GM19035 (cell line): Measurements from ENCODE around the gene HDAC4.

Experiments
- ATAC-seq: cut with Tn5 transposase; IDR thresholded peaks from one replicate; pipeline ENCODE4 v1.9.1; 2021; ENCODE audit not compliant: unreplicated experiment

Gene HDAC4

DNA sequence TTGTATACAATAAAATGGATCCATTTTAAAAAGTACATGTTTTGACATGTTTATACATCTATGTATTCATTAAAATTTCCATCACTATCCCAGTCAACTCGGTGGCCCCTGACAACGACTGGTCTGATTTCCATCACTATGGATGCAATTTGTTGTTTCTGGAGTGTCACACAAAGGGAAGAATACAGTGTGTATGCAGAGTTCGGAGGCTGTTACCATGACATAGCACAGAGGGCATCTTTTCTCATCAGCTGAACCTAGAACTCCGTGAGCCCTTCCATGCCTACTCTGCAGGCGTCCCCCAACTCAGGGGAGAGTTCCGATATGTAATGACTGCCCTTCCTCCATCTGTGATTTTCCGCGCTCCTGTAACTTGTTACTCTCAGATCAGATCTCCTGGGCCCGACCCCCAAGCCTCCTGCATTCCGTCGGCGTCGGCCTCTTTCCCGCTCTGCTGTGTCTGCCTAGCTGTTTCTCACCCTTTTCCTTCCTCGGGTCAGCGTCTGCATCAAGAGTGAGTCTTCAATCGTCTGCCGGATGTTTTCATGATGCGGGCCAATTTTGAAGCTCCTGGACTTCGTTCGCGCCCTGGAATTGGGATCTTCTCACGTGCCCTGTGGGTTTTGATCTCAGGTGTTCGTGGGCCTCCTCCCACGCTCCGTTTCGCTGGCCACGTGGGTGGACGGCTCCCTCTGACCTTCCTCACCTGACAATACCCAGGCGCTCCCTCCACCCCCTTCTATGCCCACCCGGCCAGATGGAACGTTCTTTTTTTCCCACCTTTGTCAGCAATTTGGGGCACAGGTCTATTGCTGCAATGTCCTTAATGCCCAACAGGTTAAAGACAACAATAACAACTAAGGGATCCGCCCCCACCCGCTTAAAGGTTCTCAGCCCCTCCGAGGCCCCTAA is 391.9 kb downstream of the HDAC4 start:
- no peak for ATAC-seq

DNA sequence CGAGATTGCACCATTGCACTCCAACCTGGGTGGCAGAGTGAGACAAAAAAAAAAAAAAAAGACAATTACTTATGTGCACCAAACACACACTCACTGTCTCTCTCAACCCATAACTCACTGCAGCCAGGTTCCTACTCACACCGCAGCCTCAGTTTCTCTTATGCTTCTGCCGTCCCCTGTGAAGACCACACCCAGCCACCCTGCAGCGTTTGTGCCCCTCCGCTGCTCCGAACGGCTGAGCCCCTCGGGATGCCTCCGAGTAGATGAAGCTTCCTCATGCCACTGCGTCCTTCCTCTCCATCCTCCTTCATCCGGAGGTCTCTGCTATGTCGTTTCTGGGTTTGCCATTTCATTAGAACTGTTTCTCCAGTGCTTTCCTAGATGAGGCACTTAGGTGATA is 392.8 kb downstream of the HDAC4 start:
- ATAC-seq = no peak

DNA sequence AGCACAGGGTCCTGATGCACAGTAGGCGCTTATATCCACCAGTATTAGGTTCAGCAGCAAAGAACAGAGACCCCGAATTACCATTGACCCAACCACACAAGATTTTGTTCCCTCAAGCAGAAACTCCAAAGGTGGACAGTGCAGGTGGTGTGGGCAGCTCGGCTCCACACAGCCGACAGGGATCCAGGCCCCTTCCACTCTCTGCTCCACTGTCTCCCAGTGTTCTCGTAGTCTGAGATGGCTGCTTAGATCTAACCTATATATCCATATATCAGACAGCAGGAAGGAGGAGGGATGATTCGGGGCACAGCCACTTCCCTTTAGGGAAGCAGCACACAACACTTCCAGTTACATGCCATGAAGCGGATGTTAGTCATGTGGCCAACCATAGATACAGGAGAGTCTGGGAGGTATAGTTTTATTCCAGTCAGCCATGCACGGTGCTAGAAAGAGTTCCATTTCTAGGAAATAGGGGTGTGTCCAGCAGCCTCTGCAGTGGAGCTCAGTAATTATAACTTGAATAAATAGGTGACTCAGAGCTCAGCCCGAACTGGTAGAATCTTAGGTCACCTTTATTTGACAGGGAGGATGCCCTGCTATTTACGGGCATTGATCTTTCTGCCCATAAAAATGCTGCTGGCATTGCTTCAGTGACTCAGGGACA is 394.1 kb downstream of the HDAC4 start:
- no peak for ATAC-seq

GRCh38 chr2:239005586-239005985 is 395.2 kb downstream of the HDAC4 start:
- ATAC-seq = no peak

DNA sequence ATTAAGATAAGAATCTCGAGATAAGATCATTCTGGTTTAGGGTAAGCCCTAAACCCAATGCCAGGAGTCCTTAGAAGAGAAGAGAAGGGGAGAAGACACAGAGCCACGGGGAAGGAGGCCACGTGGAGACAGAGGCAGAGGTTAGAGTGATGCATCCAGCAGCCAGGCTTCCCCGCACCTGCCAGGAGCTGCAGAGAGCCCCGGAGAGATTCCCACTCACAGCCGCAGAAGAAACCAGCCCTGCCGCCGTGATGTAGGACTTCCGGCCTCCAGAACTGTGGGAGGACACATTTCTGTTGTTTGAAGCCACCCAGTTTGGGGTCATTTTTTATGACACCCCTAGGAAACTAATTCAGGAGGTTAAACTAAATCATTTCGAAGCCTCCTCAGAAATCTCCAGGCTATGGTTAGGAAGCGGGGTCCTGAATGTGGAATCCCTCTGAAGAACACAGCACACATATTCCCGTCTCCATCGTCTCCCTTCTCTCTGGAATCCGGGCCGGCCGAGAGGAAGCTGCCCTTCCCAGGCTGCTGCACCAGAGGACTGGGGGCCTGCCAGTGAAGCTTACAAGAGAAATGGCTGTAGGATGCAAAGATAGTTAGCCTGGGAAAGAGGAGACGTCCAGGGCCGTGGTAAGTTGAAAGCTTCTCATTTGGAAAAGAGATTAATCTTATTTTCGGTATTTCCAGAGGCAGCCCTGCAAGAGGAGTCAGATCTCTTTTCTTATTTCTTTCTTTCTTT is 396.4 kb downstream of the HDAC4 start:
- no peak for ATAC-seq

GRCh38 chr2:239003624-239004273 is 397.1 kb downstream of the HDAC4 start:
- ATAC-seq = no peak

- ATAC-seq = no peak
Observed at GRCh38 chr2:239002954-239003623, 397.7 kb downstream of the HDAC4 start.

- no peak for ATAC-seq
Observed at GRCh38 chr2:239002591-239002953, 398.2 kb downstream of the HDAC4 start.

- ATAC-seq = no peak
Observed at GRCh38 chr2:239001794-239002193, 399.0 kb downstream of the HDAC4 start.

GRCh38 chr2:239000500-239001073 is 400.2 kb downstream of the HDAC4 start:
- no peak for ATAC-seq

GRCh38 chr2:239000089-239000488 is 400.7 kb downstream of the HDAC4 start:
- no peak for ATAC-seq

DNA sequence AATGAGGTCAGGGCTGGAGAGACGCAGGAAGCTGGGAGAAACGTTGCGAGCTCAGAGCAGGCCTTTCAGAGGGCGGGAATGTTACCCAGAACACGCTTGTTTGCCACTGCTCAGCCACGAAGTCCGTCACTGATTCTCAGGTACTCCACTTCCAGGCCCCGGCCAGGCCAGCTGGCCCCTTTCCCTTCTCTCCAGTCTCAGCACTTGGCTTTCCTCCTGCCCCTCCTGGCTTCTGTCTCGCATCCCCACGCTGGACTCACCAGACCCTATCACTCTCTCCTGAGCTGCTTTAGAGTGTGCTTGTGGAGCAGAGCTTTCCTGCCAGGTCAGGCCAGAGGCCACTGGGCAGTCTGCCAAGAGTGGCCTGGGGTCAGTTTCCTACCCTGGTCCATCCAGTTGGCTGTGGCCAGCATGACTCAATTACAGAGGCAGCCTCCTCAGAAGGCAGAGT is 401.5 kb downstream of the HDAC4 start:
- no peak for ATAC-seq

- ATAC-seq = no peak
Observed at GRCh38 chr2:238998801-238999200, 402.0 kb downstream of the HDAC4 start.
